Measurements from ENCODE around the gene PDE2A. TPM values are rescaled to one million over a fixed set of nuclear protein-coding genes. Genes with fewer than 3 reads are reported as not detected.

The PDE2A gene
- total RNA-seq, 5 donors from 2014 or later (not counting 1 experiment from before 2014, with no cell fraction given) = 1.1 to 6.1 (median 1.7) TPM

GRCh38 chr11:72598906-72599305, 75.3 kb downstream of the PDE2A start:
- DNase-seq (no peak), ATAC-seq (replicated peaks in 1 of 4) (no peak)
- Mint-ChIP-seq H3K9me3 (no peaks in the 10 kb centered on the region), H3K27ac (no peak overlapping the region), H3K27me3 (peaks cover 11 to 14% of the 10 kb centered on the region in 2 donors), H3K4me3 (no peak overlapping the region), H3K4me1 (no peaks in the 10 kb centered on the region), H3K36me3 (no peaks in the 10 kb centered on the region)
- no peak overlapping the region for H3K4me3 ChIP-seq (ENCODE audit: control insufficient read depth in 1 of 2, extremely low read depth in 1 of 2, low read length in 1 of 2)
- H3K9me3 ChIP-seq = no peaks in the 10 kb centered on the region
- WGBS (ENCODE audit: insufficient coverage) = 75% methylated on average over 8 of the region's 11 CpGs
- no peaks in the 10 kb centered on the region for H3K4me1 ChIP-seq (ENCODE audit: control insufficient read depth in 1 of 2, extremely low read depth in 1 of 2, insufficient read depth in 2 of 2, low read length in 2 of 2)
- ChIA-PET CTCF (no interaction called here), POLR2A (no interaction called here)
- peaks cover 0 to 49% of the 10 kb centered on the region in 2 experiments for H3K27me3 ChIP-seq (replicated peaks in 1 of 2; ENCODE audit: control insufficient read depth in 2 of 2, extremely low read depth in 1 of 2, insufficient read depth in 2 of 2, low read length in 1 of 2)
- H3K36me3 ChIP-seq (ENCODE audit: control insufficient read depth in 2 of 2, extremely low read depth in 1 of 2, insufficient read depth in 1 of 2, low read length in 1 of 2) = no peaks in the 10 kb centered on the region
- H3K27ac ChIP-seq (ENCODE audit: low read length) = no peak overlapping the region

DNA sequence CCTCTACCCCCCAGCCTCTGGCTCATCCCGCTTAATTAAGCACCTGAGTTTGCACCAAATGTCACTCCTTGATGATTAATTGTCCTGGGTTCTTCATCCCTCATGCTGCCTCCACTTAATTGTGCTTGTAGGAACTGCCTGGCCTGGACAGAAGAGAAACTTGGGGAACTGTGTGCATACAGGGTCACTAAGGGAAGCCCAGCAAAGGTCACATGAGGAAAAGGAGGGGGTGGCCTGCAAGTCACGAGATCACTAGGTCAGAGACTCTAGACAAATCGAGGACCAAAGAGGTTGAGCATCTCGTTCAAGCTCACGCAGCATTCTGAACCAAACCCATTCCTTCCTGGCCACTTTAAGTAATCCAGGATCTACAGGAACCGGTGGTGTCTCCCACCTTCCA, 75.8 kb downstream of the PDE2A start:
- H3K36me3 Mint-ChIP-seq = no peaks in the 10 kb centered on the region
- ChIA-PET POLR2A (no interaction called here), CTCF (no interaction called here)
- Histone ChIP-seq H3K4me1 (ENCODE audit: control insufficient read depth in 1 of 2, extremely low read depth in 1 of 2, insufficient read depth in 2 of 2, low read length in 2 of 2) (no peaks in the 10 kb centered on the region), H3K9me3 (no peaks in the 10 kb centered on the region), H3K27me3 (replicated peaks in 1 of 2; ENCODE audit: control insufficient read depth in 2 of 2, extremely low read depth in 1 of 2, insufficient read depth in 2 of 2, low read length in 1 of 2) (peaks cover 0 to 47% of the 10 kb centered on the region in 2 experiments), H3K4me3 (ENCODE audit: control insufficient read depth in 1 of 2, extremely low read depth in 1 of 2, low read length in 1 of 2) (no peak overlapping the region), H3K27ac (ENCODE audit: low read length) (no peak overlapping the region), H3K36me3 (ENCODE audit: control insufficient read depth in 2 of 2, extremely low read depth in 1 of 2, insufficient read depth in 1 of 2, low read length in 1 of 2) (no peaks in the 10 kb centered on the region)
- H3K27ac Mint-ChIP-seq = peak overlapping the region in 1 of 2 donors; percentile 35
- no peak overlapping the region for H3K4me3 Mint-ChIP-seq
- no peak for ATAC-seq (replicated peaks in 1 of 4)
- WGBS (ENCODE audit: insufficient coverage) = no CpG with 5 or more reads among the region's 6 CpGs
- H3K27me3 Mint-ChIP-seq = peaks cover 11 to 15% of the 10 kb centered on the region in 2 donors
- H3K9me3 Mint-ChIP-seq = no peaks in the 10 kb centered on the region
- no peaks in the 10 kb centered on the region for H3K4me1 Mint-ChIP-seq
- no peak for DNase-seq

- Mint-ChIP-seq H3K36me3 (no peaks in the 10 kb centered on the region), H3K9me3 (no peaks in the 10 kb centered on the region), H3K27me3 (peaks cover 12 to 16% of the 10 kb centered on the region in 2 donors), H3K4me1 (peaks cover 0 to under 1% (median 0%) of the 10 kb centered on the region in 3 donors), H3K27ac (no peak overlapping the region), H3K4me3 (no peak overlapping the region)
- H3K9me3 ChIP-seq = no peaks in the 10 kb centered on the region
- no peaks in the 10 kb centered on the region for H3K36me3 ChIP-seq (ENCODE audit: control insufficient read depth in 2 of 2, extremely low read depth in 1 of 2, insufficient read depth in 1 of 2, low read length in 1 of 2)
- no peak for DNase-seq
- WGBS (ENCODE audit: insufficient coverage) = 43% methylated on average over 1 of the region's 3 CpGs
- H3K27ac ChIP-seq (ENCODE audit: low read length) = no peak overlapping the region
- ChIA-PET CTCF (no interaction called here), POLR2A (no interaction called here)
- H3K4me1 ChIP-seq (ENCODE audit: control insufficient read depth in 1 of 2, extremely low read depth in 1 of 2, insufficient read depth in 2 of 2, low read length in 2 of 2) = no peaks in the 10 kb centered on the region
- ATAC-seq (replicated peaks in 1 of 4) = no peak
- H3K4me3 ChIP-seq (ENCODE audit: control insufficient read depth in 1 of 2, extremely low read depth in 1 of 2, low read length in 1 of 2) = no peak overlapping the region
- peaks cover 0 to 46% of the 10 kb centered on the region in 2 experiments for H3K27me3 ChIP-seq (replicated peaks in 1 of 2; ENCODE audit: control insufficient read depth in 2 of 2, extremely low read depth in 1 of 2, insufficient read depth in 2 of 2, low read length in 1 of 2)
These were observed 76.5 kb downstream of the PDE2A start for GRCh38 chr11:72597721-72598120.

DNA sequence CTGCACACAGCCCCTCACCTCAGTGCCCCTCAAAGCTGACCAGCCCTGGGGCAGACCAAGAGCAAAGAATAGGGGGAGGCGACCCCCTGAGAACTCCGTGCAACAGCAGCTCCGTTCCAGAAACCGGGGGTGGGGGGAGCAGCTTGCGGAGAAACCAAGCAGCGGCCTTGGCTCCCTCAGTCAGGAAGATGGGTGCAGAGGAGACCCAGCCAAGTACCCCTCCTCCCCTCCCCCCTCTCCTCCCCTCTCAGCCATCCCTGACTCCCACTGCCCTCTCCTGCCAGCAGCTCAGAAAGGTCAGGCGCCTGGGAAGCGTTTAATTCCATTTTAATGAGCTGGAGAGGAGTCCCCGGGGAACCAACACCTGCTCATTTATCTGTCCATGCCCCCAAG, 78.9 kb downstream of the PDE2A start:
- Histone ChIP-seq H3K27me3 (replicated peaks in 1 of 2; ENCODE audit: control insufficient read depth in 2 of 2, extremely low read depth in 1 of 2, insufficient read depth in 2 of 2, low read length in 1 of 2) (peaks cover 2 to 49% of the 10 kb centered on the region in 2 experiments), H3K4me3 (ENCODE audit: control insufficient read depth in 1 of 2, extremely low read depth in 1 of 2, low read length in 1 of 2) (no peak overlapping the region), H3K36me3 (ENCODE audit: control insufficient read depth in 2 of 2, extremely low read depth in 1 of 2, insufficient read depth in 1 of 2, low read length in 1 of 2) (no peaks in the 10 kb centered on the region), H3K9me3 (no peaks in the 10 kb centered on the region), H3K4me1 (ENCODE audit: control insufficient read depth in 1 of 2, extremely low read depth in 1 of 2, insufficient read depth in 2 of 2, low read length in 2 of 2) (peaks cover 0 to 16% of the 10 kb centered on the region in 2 experiments), H3K27ac (ENCODE audit: low read length) (no peak overlapping the region)
- ATAC-seq (replicated peaks in 1 of 4) (no peak), DNase-seq (no peak)
- no peaks in the 10 kb centered on the region for H3K36me3 Mint-ChIP-seq
- WGBS (ENCODE audit: insufficient coverage) = 100% methylated on average over 1 of the region's 9 CpGs
- no peak overlapping the region for H3K4me3 Mint-ChIP-seq
- peaks cover 29 to 33% of the 10 kb centered on the region in 2 donors for H3K27me3 Mint-ChIP-seq
- H3K4me1 Mint-ChIP-seq = peaks cover 21 to 23% (median 22%) of the 10 kb centered on the region in 3 donors
- ChIA-PET POLR2A (interaction anchor here in 1 of 2 donors (0.6 kb wide), 2 partner anchors 38 to 556 kb away, joined by 3 to 6 read pairs; no protein-coding TSS in a partner anchor), CTCF (interaction anchor here in 1 of 2 donors (0.6 kb wide), 1 partner anchor 16 kb away, joined by 5 read pairs; no protein-coding TSS in a partner anchor)
- no peak overlapping the region for H3K27ac Mint-ChIP-seq
- H3K9me3 Mint-ChIP-seq = no peaks in the 10 kb centered on the region

DNA sequence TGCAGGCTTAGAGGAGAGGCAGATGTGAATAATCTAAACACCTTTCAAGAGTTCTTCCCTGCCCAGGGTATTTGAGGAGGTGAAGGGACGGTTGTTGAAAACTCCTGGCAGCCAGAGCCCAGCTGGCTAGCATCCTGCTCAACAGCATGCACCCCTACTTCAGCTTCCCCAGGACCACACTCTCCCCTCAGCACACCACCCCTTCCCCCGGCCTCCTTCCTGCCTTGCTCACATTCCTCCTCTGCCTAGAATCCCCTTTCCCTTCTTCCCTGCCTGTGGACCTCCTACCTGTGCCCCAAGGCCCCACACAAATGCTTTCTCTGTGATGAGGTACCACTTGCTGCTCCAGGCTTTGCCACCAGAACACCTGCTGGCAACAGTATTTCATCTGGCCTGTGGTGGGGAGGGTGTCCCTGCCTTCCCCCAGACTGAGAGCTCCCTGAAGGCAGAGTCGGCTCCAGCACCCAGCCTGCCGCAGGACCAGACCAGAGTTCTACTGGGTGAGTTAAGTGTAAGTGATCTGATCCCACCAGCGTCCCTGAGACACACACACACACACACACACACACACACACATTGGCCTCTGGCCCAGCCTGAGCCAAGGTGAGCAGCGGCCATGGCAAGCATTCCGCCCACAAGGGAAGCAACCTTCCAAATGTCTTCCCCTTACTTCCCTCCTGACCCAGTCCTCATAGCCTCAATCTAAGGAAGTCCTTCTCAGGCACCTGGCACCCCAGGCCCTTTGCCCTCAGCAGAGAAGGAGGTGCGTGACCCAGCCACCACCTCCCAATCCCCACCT, 79.5 kb downstream of the PDE2A start:
- 58% methylated on average over 2 of the region's 8 CpGs for WGBS (ENCODE audit: insufficient coverage)

GRCh38 chr11:72592698-72593495, 81.3 kb downstream of the PDE2A start:
- peaks cover 0 to 24% of the 10 kb centered on the region in 2 experiments for H3K4me1 ChIP-seq (ENCODE audit: control insufficient read depth in 1 of 2, extremely low read depth in 1 of 2, insufficient read depth in 2 of 2, low read length in 2 of 2)
- no peak overlapping the region for H3K27ac ChIP-seq (ENCODE audit: low read length)
- peaks cover 49 to 54% of the 10 kb centered on the region in 2 donors for H3K27me3 Mint-ChIP-seq
- ChIA-PET POLR2A (no interaction called here), CTCF (interaction anchor here (0.9 to 1.0 kb wide), 2 partner anchors 13 to 16 kb away, joined by 3 read pairs; no protein-coding TSS in a partner anchor)
- DNase-seq (no peak), ATAC-seq (replicated peaks in 1 of 4) (no peak)
- peak overlapping the region in 1 of 2 donors; percentile 28 for H3K27ac Mint-ChIP-seq
- H3K9me3 Mint-ChIP-seq = no peaks in the 10 kb centered on the region
- peaks cover 29 to 32% (median 31%) of the 10 kb centered on the region in 3 donors for H3K4me1 Mint-ChIP-seq
- H3K36me3 ChIP-seq (ENCODE audit: control insufficient read depth in 2 of 2, extremely low read depth in 1 of 2, insufficient read depth in 1 of 2, low read length in 1 of 2) = no peaks in the 10 kb centered on the region
- peak overlapping the region in 1 of 3 donors; percentile 2 for H3K4me3 Mint-ChIP-seq
- H3K9me3 ChIP-seq = no peaks in the 10 kb centered on the region
- 54% methylated on average over 4 of the region's 8 CpGs for WGBS (ENCODE audit: insufficient coverage)
- H3K4me3 ChIP-seq (ENCODE audit: control insufficient read depth in 1 of 2, extremely low read depth in 1 of 2, low read length in 1 of 2) = no peak overlapping the region
- H3K27me3 ChIP-seq (replicated peaks in 1 of 2; ENCODE audit: control insufficient read depth in 2 of 2, extremely low read depth in 1 of 2, insufficient read depth in 2 of 2, low read length in 1 of 2) = peaks cover 2 to 71% of the 10 kb centered on the region in 2 experiments
- peaks cover 8% of the 10 kb centered on the region for H3K36me3 Mint-ChIP-seq

More for the DNA sequence above, 79.5 kb downstream of the PDE2A start:
- peaks cover 24 to 27% (median 26%) of the 10 kb centered on the region in 3 donors for H3K4me1 Mint-ChIP-seq
- Histone ChIP-seq H3K4me1 (ENCODE audit: control insufficient read depth in 1 of 2, extremely low read depth in 1 of 2, insufficient read depth in 2 of 2, low read length in 2 of 2) (peaks cover 0 to 22% of the 10 kb centered on the region in 2 experiments), H3K36me3 (ENCODE audit: control insufficient read depth in 2 of 2, extremely low read depth in 1 of 2, insufficient read depth in 1 of 2, low read length in 1 of 2) (no peaks in the 10 kb centered on the region), H3K27ac (ENCODE audit: low read length) (no peak overlapping the region), H3K27me3 (replicated peaks in 1 of 2; ENCODE audit: control insufficient read depth in 2 of 2, extremely low read depth in 1 of 2, insufficient read depth in 2 of 2, low read length in 1 of 2) (peaks cover 2 to 55% of the 10 kb centered on the region in 2 experiments), H3K9me3 (no peaks in the 10 kb centered on the region), H3K4me3 (ENCODE audit: control insufficient read depth in 1 of 2, extremely low read depth in 1 of 2, low read length in 1 of 2) (no peak overlapping the region)
- H3K27ac Mint-ChIP-seq = no peak overlapping the region
- no peaks in the 10 kb centered on the region for H3K9me3 Mint-ChIP-seq
- CTCF ChIA-PET = no interaction called here
- DNase-seq (no peak), ATAC-seq (replicated peaks in 1 of 4) (no peak)
- POLR2A ChIA-PET = no interaction called here
- no peaks in the 10 kb centered on the region for H3K36me3 Mint-ChIP-seq
- H3K27me3 Mint-ChIP-seq = peaks cover 32 to 36% of the 10 kb centered on the region in 2 donors
- no peak overlapping the region for H3K4me3 Mint-ChIP-seq
